ENCODE results near the gene ZNF764.

The ZNF764 gene

DNA sequence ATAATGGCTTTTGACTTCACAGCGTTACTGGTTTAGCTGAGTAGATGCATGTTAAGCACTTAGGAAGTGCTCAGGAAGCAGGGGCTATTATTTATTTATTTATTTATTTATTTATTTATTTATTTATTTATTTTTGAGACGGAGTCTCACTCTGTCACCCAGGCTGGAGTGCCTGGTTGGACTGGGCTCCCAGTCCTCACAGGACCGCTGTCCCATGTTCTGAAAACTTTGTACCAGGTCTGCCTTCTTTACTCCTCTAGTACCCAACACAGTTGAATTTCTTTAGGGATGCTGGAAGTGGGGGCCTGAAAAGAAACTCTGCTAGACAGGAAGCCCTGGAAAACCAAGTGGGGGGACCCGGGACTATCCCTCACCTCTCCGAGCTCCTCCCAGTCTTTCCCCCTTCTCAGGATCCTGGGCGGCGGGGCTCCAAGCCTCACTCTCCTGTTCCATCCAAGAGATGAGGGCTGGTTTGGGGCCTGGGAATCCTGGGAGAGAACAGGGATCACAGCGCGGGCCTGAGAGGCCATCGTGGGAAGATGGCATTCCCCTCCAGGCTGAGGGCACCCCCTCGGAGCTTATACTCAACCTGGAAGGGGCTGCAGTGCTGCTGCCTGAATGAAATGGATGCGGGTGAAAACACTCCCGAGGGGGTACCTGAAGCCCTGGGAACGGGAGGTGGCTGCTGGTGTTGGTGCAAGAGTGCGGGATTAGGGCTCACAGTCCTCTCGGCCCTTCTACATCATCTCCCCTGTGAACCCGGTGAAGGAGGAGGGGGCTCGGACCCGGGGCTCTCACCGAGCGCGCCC, 12.7 kb upstream of the ZNF764 start:
- DNase-seq, result no peak

DNA sequence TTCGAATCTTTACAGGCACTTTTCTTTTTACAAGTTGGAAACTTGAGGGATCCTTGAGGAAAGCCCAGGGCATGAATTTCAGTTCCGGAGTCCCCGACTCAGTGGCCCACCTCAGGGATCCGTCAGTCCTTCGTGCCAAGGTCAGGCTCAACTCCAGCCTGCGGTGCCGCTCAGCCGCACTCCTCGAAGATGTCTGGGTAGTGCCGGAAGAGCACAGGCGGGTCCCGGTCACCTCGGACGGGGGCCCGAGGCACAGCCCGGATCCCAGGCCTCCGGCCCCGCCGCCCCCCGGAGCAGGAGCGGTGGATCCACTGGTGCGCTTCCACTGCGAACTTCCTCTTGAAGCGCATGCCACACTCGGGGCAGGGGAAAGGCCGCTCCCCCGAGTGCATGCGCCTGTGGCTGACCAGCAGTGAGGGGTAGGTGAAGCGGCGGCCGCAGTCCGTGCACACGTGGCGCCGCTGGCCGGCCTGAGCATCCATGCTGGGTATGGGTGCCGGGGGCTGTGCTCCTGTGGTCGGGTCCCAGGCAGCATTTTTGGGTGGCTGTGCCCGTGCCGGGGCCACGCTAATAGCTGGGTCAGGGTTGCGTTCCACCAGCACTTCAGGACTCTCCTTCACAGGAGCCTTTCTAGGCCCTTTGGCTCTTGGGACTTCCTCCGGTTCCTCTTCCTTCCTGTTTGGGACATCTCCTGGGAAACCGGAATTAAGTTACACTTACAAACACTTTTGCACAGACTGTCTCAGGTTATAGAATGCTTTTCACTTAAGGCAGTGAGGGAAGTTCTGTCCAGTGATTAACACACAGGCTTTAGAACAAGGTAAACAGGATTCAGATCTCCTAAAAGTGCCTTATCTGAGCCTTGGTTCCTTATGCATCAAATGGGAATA, 11.8 kb upstream of the ZNF764 start:
- DNase-seq, result peak; percentile 27

DNA sequence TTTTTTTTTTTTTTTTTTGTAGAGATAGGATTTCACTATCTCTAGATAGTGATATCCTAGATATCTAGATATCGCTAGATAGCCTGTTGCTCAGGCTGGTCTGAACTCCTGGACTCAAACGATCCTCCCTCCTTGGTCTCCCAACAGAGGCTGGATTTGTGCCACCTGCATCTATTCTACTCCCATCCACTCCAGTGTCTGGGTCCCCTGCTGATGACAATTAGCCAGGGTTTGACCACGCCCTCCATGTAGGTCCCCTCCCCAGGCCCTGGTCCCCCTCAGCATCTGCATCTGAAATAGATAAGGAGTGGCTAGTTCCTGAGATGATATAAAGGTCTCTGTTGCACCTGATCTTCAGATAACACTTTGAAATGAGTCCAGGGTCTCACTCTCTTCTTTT, 11.1 kb upstream of the ZNF764 start:
- DNase-seq, result no peak

DNA sequence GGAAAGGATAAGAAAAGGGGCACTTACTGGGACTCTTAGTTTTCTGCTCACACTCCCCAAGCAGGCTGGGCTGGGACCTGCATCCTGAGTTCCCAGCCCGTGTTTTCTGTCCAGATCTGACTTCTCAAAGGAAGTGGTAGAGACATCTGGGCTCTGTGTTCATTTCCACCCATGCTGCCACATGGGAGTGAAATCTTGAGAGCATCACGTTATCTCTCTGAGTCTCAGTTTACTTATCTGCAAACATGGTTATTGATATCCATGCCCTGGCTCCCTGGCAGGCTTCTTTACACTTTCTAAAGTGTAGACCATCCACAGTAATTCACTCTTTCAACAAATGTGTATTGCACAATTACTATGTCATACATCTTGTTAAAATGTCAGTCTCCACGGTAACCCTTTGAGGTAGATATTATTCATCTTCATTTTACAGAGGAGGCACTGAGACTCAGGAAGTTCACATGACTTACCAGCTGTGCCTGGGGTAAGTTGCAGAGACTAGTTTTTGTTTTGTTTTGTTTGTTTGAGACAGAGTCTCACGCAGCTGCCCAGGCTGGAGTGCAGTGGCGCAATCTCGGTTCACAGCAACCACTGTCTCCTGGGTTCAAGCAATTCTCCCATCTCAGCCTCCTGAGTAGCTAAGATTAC, 9.9 kb upstream of the ZNF764 start:
- DNase-seq, result no peak

DNA sequence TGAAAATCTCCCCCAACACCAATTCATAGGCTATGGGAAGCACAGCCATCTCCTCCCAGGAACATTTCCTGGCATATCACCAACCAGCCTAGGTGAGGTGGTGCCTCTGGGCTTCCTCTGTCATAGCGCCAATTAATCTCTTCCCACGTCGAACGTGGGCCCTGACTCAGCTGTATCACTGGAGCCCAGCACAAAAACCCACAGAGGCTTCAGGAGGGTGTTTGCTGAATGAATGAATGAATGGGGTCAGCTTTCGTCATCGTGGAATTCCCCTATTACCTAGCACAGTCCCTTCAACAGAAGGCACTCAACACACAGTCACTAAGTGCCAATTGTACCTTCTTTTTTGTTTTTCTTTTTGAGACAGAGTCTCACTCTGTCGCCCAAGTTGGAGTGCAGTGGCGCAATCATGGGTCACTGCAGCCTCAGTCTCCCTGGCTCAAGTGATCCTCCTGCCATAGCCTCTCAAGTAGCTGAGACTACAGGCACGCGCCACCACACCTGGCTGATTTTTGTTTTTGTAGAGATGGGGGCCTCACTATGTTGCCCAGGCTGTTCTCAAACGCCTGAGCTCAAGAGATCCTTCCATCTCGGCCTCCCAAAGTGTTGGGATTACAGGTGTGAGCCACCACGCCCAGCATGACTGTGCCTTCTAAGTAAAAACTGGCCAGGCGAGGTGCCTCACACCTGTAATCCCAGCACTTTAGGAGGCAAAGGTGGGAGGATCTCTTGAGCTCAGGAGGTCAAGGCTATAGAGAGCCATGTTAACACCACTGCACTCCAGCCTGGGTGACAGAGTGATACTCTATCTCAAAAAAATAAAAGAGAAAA, 9.2 kb upstream of the ZNF764 start:
- DNase-seq, result no peak

DNA sequence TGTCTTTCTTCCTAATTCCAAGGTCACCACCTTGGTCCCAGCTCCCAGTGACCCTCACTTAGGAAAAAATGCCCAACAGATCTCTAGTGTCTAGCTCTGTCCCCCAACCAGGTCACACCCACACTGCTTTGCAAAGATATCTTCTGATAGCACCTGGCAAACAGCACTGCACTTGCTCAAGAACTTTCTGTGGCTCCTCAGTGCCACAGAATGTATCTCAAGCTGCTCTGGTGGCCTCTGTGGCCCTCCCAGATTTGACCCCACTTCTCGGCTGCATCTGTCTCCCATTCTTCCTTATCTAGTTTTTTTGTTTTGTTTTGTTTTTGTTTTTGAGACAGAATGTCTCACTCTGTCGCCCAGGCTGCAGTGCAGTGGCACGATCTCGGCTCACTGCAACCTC, 8.4 kb upstream of the ZNF764 start:
- DNase-seq, result no peak

DNA sequence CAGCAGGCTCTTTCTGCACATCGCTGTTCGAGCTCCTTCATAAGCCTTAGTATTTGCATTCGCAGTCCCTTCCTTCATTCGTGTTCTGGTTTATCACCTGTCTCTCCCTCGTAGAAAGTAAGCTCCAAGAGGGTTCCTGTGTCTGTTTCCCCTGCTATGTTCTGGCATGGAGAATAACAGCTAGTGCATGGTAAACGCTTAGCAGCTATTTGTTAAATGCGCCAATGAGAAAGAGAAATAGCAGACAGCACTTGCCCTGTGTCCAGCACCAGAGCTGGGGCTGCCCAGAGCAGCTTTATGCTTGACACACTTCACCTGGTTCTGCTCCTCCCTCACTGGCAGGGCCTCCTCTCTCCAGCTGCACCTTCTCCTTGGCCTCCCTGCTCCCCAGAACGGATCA, 7.8 kb upstream of the ZNF764 start:
- DNase-seq, result no peak

DNA sequence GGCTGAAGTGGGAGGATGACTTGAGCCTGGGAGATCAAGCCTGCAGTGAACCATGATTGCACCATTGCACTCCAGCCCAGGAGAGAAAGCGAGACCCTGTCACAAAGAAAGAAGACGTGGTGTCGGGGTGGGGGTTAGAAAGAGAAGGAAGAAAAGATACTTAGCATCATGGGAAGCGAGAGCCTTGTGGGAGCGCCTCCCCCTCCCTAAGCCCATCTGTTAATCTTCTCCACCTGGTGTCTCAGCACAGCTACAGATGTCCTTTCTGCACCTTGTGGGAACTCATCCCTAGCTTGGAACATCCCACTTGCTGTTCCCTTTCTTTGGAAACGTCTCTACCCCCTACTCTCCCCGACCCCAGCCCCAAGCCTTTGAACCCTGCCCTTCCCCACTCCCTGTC, 7.4 kb upstream of the ZNF764 start:
- DNase-seq, result no peak

DNA sequence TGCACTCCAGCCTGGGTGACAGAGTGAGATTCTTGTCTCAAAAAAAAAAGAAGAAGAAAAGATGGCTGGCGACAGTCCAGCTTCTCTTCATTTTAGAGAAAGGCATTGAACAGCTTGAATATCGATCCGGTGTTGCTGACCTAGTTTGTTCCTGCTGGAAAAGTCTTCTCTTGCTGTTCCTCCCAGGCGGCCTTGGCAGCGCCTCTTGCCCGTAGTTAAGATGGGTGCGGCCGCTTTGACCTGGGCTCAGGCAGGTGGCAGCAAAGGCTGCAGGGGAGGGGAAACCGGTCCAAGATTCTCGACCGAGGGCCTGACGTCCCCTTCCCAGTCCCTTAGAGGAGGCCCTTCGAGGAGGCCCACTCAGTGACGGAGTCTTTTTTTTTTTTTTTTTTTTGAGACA, 3.8 kb upstream of the ZNF764 start:
- DNase-seq, result no peak

DNA sequence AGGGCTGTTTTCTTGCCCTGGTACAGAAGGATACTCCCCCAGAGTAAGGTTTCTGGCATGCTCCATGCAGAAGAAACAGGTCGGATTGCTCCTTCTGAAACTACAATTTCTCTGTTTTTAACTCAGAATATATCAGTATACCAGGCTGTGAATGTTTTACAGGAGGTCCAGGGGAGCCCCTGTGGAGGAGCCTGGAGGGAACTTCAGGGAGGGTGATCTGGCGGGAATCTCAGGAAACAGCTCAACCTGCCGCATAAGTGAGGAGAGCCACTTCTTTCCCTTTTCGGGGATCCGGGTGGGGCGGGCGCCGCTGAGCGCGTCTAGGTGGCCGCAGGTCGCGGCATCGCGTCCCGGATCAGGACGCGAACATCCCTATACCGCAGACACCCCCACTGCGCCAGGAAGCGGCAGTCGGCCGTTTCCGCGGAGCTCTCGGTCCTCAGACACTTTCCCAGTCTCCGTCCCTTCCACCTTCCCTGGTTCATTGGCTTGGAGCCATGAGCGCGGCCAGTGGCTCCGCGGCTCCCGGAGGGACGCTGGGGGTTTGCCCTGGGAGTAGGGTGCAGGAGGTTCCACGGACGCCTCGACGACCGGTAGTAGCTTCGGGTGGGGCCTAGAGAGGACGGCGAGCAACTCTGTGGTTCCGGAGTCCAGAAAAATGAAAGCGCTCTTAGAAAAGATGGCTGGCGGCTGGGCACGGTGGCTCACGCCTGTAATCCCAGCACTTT, 3.1 kb upstream of the ZNF764 start:
- DNase-seq, result peak; percentile 67

DNA sequence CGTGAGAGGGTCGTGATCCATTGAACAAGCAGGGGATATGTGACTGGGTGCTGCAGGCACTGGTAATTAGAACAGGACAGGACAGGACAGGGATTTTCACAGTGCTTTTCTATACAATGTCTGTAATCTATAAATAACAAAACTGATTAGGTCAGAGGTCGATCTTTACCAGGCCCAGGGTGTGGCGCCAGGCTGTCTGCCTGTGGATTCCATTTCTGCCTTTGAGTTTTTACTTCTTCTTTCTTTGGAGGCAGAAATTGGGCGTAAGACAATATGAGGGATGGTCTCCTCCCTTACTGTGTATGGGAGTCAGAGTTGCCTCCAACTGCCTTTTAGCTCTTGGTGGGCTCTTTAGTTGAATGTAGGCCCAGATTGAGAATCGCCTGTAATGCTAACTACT, 1.5 kb upstream of the ZNF764 start:
- no peak for DNase-seq

DNA sequence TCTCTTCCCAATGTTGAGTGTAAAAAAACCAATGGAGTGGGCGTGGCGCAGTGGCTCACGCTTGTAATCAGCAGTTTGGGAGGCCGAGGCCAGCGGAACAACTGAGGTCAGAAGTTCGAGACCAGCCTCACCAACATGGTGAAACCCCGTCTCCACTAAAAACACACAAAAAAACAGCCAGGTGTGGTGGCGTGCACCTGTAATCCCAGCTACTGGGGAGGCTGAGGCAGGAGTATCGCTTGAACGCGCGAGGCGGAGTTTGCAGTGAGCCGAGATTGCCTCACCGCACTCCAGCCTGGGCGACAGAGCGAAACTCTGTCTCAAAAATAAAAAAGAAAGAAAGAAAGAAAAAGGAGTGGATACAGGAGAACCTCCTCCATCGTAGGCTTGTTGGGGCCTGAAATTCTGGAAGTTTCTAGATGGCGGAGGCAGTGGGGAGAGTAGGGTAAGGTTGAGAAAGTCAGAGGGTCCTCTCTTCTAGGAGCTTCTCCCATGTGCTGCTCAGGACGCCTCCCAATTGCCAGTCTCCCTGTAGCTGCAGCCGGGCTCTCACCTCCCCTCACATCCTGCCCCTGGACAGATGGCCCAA, 709 bp upstream of the ZNF764 start:
- DNase-seq, result no peak

DNA sequence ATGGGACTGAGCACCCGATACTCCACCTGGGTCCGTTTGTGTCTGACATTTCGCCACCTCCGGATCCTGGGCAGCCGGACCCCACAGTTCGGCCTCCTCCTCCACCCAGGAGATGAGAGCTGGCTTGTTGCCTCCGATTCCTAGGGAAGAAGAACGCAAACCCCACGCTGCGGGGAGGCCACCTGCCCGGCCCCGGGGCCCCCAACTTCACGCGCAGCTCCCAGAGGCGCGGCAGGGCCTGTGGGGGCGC, 542 bp downstream of the ZNF764 start:
- DNase-seq, result no peak

DNA sequence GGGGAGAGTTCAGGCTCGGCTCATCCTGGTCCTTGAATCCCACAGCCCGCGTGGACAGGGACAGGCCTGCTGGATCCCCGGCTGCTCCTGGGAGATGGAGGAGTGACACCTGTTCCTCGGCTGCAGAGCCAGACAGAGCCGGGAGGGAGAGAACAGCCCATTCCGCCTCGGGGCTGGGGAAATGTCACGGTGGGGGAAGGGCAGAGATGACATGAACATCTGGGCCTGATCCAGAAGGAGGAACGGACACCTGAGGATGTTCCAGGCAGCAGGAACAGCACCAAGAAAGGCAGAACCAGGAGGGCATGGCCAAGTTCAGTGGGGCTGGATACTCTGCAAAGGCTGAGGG, 2.1 kb downstream of the ZNF764 start:
- no peak for DNase-seq

DNA sequence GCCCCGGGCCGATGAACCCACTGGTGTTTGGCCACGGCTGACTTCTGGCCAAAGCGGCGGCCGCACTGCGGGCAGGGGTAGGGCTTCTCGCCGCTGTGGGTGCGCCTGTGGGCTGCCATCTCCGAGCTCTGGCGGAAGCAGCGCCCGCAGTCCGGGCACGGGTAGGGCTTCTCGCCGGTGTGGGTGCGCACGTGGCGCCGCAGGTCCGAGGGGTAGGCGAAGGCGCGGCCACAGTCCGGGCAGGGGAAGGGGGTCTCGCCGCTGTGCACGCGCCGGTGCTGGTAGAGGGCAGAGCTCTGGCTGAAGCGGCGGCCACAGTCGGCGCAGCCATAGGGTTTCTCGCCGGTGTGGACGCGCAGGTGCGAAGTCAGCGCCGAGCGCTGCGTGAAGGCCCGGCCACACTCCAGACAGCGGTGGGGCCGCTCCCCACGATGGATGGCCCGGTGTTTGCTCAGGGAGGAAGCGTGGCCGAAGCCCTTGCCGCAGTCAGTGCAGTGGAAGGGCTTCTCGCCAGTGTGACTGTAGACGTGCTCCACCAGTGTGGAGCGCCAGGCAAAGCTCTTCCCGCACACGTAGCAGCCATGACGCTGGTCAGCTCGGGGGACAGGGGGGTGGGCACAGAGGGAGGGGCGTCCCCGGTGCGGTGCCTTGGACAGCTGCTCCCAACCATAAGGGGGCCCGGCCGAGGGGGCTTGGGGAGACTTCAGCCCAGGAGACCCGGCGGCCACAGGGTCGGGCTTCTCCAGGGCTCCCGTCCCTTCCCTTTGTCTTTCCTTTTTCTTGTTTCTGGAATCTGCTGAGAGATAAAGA, 2.7 kb downstream of the ZNF764 start:
- no peak for DNase-seq

DNA sequence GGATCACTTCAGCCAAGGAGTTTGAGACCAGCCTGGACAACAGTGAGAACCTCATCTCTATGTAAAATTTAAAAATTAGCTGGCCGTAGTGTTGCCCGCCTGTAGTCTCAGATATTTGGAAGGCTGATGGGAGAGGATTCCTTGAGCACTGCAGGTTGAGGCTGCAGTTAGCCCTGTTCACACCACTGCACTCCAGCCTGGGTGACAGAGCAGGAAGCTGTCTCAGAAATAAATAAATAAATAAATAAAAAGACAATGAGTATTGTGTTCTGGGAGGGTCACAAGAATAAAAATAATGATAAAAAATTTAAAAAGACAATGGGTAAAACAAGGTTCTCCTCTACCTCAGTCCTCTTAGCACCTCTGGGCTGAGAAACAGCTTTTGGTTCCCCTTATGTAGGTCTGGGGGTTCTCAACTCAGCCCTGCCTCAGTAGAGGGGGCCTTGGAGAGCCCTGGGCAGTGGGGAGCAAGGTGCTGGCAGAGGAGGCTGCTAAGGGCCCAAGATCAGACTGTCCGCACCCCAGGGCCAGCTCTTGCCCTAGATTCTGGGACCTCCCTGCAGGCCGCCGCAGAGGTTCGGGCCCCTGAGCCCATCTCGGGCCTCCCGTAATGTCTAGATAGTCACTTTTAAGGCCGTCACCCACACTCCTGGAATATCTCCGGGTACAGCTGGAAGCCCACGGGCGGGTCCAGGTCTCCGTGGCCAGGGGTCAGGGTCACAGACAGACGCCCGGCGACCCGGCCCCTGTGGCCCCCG, 3.4 kb downstream of the ZNF764 start:
- no peak for DNase-seq

DNA sequence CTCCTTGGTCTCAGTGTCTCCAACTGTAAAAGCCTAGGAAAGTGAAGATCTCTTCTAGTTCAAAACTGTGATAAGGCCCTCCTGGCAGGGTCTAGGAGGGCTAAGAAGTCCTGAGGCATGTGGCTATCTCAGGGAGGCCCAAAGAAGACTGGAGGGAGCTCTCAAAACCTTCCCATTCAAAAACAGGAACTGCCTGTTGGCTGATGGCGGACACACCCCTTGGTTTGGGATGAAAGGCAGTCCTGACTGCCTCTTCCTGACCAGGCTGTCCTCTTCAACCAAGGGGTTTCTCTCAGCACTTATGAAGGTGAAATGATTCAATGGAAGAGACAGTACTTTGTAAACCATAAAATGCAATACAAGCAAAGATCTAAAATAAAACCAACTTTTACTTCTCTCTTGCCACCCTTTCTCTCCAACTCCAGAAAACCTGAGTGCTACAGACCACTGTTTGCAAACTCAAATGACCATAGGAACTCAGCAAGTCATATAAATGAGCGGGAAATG, 4.7 kb downstream of the ZNF764 start:
- DNase-seq, result no peak

DNA sequence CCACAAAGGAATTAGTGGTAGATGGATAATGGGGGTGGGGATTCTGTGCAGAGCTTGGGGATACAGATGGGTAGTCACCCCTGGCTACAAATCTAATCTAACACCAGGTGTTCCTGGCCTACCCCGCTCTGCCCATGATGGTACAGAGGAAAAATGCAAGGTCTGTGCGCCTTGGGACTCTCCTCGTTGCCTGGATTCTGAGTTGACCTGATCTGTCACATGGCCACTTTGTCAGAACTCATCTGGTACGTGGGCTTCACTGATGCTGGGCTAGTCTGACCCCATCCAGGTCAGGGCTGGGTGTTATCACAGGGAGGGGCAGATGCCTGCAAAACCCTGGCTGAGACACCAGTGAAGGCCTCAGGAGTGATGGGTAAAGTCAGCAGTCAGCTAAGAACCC, 5.2 kb downstream of the ZNF764 start:
- no peak for DNase-seq

DNA sequence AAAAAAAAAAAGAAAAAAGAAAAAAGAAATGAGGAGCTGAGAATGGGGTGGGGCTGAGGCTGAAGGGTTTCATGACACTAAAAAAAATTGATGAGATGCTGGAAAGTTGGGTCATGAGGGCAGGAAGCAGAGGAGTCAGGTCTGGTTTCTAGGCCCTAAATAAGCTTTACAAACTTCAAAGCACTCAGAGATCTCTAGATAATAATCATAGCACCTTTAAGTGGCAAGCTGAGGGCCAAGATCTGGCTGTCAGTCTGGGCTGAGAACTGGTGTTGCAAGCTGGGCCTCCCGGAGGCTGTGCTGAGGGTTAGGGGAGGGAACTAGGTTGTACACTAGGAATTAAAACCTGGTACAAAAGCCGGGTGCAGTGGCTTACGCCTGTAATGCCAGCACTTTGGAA, 6.4 kb downstream of the ZNF764 start:
- DNase-seq, result no peak
